HUES6 (cell line): ENCODE results near the gene RGS3.

Source experiments
- H3K27ac ChIP-seq: 2 replicates; pipeline ENCODE4 v1.7.0; 2013; ENCODE audit warnings: low read depth, mild to moderate bottlenecking, low read length, inconsistent platforms
- H3K27me3 ChIP-seq: 2 replicates; pipeline ENCODE4 v1.6.1; 2013; ENCODE audit warnings: low read length; ENCODE audit not compliant: control insufficient read depth, insufficient read depth
- H3K36me3 ChIP-seq: 2 replicates; pipeline ENCODE4 v1.6.1; 2013; ENCODE audit warnings: low read length; ENCODE audit not compliant: control insufficient read depth, insufficient read depth
- H3K4me1 ChIP-seq: 2 replicates; pipeline ENCODE4 v1.6.1; 2013; ENCODE audit warnings: low read length; ENCODE audit not compliant: control insufficient read depth, insufficient read depth
- H3K4me3 ChIP-seq: 2 replicates; pipeline ENCODE4 v1.5.1; 2013; ENCODE audit warnings: low read depth, low read length
- H3K9ac ChIP-seq: one replicate; pipeline ENCODE4 v1.6.1; 2013; ENCODE audit warnings: mild to moderate bottlenecking, low read length
- H3K9me3 ChIP-seq: 2 replicates; pipeline ENCODE4 v1.6.1; 2013; ENCODE audit warnings: low read depth, low read length; ENCODE audit not compliant: control insufficient read depth, insufficient read depth

The RGS3 gene

DNA sequence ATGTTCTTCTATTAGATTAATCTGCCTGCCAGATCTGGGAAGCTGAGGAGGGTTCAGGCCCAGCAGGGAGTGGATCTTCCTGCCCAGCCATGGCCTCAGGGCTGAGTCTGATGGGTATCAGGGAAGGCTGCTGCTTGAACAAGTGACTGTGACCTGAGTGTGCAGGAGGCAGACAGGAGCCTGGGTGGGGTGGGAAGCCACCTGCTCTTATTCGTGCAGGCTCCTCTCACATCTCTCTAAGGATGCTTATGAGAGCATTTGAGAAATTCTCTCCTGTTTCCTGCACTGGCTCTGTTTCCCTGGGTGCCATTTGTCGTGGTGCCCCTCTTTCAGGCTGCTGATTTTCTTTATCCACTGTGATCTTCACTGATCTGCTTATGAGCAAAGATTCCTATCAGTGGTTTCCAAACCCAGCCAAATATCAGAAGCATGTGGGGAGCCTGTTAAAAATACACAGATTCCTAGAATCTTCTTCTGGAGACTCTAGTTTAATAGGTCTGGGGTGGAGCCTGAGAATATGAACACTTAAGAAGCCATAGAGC lies 2.1 kb downstream of the RGS3 start:
- H3K27me3 ChIP-seq = peaks cover 42% of the 10 kb centered on the region
- H3K9ac ChIP-seq = no peak overlapping the region
- no peak overlapping the region for H3K27ac ChIP-seq
- H3K9me3 ChIP-seq = no peaks in the 10 kb centered on the region
- H3K4me3 ChIP-seq = no peak overlapping the region
- peaks cover 18% of the 10 kb centered on the region for H3K4me1 ChIP-seq
- no peaks in the 10 kb centered on the region for H3K36me3 ChIP-seq

DNA sequence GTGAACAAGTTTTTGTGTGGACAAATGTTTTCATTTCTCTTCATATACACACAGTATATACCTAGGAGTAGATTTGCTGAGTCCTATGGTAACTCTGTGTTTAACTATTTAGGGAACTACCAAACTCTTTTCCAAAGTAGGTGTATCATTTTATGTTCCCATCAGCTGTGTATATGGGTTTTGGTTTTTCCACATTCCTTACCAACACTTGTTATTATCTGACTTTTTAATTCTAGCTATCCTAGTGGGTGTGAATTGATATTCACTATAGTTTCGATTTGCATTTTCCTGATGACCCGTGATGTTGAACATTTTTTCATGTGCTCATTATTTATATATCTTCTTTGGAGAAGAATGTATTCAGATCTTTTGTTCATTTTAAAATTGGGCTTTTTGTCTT lies 3.7 kb downstream of the RGS3 start:
- Histone ChIP-seq H3K9me3 (no peaks in the 10 kb centered on the region), H3K27ac (no peak overlapping the region), H3K9ac (no peak overlapping the region), H3K27me3 (peaks cover 29% of the 10 kb centered on the region), H3K4me1 (peaks cover 26% of the 10 kb centered on the region), H3K4me3 (no peak overlapping the region), H3K36me3 (no peaks in the 10 kb centered on the region)

DNA sequence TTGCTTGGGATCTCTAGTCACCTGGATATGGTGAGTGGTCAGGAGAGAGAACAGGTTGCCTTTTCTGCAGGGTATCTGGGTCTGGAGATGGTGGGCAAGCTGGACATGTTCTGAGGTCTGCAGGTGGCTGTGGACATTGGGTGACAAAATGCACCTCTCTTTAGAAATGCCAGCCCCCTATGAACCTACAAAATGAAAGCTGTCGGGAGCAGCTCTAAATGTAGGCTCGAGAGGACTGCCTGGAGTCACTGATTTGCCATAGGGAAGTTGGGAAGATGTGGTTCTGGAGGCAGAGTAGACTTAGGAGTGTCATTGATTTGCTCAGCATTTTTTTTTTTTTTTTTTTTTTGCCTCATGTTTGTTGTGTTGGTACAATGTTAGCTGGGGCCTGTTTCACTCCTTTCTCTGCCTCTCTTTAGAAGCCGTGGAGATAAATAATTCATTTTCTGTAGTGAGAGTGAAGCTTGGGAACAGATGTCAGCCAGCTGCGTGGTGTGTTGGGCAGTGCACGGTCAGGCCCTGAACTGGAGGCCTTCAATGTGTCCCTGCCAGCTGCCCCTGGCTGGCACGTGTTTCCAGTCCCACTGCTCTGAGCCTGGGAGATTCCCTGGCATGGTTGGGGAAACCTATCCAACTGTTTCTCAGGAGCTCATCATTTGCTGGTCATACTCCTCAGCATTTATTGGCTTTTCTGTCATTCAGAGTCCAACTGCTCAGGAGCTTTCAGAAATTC lies 5.4 kb downstream of the RGS3 start:
- H3K9me3 ChIP-seq = no peaks in the 10 kb centered on the region
- H3K36me3 ChIP-seq = no peaks in the 10 kb centered on the region
- no peak overlapping the region for H3K27ac ChIP-seq
- H3K4me1 ChIP-seq = peaks cover 16% of the 10 kb centered on the region
- peaks cover 12% of the 10 kb centered on the region for H3K27me3 ChIP-seq
- H3K9ac ChIP-seq = no peak overlapping the region
- H3K4me3 ChIP-seq = no peak overlapping the region

DNA sequence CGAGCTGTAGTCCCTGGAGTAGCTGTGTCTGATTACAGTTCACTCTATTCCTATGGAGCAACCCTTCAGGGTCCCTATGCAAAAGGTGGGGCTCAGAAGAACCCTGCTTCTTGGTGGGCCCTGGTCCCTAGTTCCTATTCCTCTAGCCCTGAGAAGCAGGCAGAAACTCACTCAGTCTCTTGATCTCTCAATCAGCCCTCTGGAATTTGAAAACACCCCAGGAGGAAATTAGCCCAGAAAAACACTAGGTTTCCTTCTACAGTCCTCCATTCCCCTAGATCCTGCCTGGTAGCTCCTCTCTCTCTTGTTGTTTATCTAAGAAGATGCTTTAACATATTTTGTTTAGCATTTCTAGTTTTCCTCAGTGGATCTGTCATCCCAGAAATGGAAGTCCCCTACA lies 7.6 kb downstream of the RGS3 start:
- no peak overlapping the region for H3K9ac ChIP-seq
- no peaks in the 10 kb centered on the region for H3K36me3 ChIP-seq
- H3K9me3 ChIP-seq = no peaks in the 10 kb centered on the region
- no peaks in the 10 kb centered on the region for H3K27me3 ChIP-seq
- H3K4me3 ChIP-seq = no peak overlapping the region
- H3K4me1 ChIP-seq = peaks cover 9% of the 10 kb centered on the region; the same call in 1 of the 2 replicates
- no peak overlapping the region for H3K27ac ChIP-seq

DNA sequence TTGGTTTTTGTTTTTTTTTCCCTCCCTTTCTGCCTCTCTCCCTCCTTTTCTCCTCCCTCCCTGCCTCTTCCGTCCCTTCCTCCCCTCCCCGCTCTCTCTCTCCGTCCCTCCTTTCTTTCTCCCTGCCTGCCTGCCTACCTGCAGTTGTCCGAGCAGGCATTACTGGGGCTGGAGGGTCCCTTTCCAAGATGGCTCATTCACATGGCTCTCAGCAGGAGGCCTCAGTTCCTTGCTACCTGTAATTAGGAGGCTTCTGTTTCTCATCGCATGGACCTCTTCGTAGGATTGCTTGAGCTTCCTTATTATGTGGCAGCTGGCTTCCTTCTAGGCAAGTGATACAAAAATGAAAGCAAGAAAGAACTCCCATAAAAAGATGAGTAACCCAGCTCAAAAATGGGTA lies 8.0 kb downstream of the RGS3 start:
- H3K27ac ChIP-seq = no peak overlapping the region
- H3K4me1 ChIP-seq = peaks cover 9% of the 10 kb centered on the region; the same call in 1 of the 2 replicates
- H3K36me3 ChIP-seq = no peaks in the 10 kb centered on the region
- no peaks in the 10 kb centered on the region for H3K9me3 ChIP-seq
- H3K9ac ChIP-seq = no peak overlapping the region
- H3K27me3 ChIP-seq = no peaks in the 10 kb centered on the region
- H3K4me3 ChIP-seq = no peak overlapping the region

DNA sequence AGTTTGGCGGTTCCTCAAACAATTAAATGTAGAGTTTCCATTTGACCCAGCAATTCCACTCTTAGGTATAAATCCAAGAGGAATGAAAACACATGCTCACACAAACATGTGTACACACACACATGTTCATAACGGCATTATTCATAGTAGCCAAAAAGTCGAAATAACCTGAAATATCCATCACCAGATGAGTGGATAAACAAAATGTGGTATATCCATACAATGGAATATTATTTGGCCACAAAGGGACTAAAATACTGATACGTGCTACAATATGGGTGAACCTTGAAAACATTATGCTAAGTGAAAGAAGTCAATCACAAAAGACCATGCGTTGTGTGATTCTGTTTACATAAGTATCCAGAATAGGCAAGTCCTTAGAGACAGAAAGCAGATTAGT lies 8.7 kb downstream of the RGS3 start:
- Histone ChIP-seq H3K9ac (no peak overlapping the region), H3K27ac (no peak overlapping the region), H3K36me3 (no peaks in the 10 kb centered on the region), H3K4me1 (peaks cover 9% of the 10 kb centered on the region; the same call in 1 of the 2 replicates), H3K4me3 (no peak overlapping the region), H3K27me3 (no peaks in the 10 kb centered on the region), H3K9me3 (no peaks in the 10 kb centered on the region)

DNA sequence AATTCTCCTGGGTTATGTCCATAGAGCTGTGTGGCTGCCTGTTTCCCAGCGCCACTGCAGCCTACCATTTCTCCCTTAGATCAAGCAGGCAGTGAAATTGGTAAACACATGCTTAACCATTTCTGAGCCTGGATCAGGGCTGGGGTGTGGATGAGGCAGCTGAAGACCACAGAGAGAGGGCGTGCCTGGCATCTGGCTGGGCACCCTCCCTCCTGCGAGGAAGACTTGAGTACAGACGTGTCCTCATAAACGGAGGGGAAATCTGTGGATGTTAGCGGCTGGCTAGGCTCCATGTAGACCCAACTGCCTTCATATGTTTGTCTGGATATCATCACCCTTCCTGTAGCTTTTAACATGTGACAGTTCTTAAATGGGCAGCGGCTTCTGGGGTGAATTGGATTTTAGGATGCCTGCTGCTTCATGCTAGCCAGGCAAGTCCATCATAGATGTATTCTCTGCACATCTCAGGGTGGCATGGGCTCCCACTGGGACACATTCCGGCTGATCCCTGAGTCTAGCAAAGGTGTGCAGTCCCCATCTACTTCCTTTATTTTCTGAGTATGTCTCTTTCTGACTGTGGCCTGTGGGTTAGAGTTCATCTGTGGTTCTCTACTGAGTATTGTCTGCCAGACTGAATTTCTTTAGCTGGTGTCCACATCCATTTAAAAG lies 11.0 kb downstream of the RGS3 start:
- H3K27ac ChIP-seq = no peak overlapping the region
- H3K36me3 ChIP-seq = no peaks in the 10 kb centered on the region
- no peaks in the 10 kb centered on the region for H3K9me3 ChIP-seq
- no peak overlapping the region for H3K9ac ChIP-seq
- no peak overlapping the region for H3K4me3 ChIP-seq
- peaks cover 20% of the 10 kb centered on the region; the same call in 1 of the 2 replicates for H3K4me1 ChIP-seq
- H3K27me3 ChIP-seq = no peaks in the 10 kb centered on the region

DNA sequence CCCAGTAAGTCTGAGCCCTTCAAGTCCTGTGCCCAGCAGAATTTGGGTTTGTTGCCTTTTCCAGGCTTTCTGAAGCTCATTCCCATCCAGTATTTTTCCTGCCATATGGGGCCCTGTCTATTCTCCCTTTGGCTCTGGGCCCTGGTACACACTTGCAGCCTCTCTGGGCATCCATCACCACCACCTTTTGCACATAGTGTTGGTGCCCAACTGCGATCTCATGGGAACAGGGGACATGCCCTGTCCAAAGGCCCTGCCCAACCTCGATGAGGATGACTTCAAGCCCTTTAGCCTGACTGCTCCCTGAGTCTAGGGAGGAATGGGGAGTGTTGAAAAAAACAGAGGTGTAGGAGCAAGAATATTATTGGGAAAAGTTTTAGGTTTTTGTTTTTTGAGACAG lies 11.5 kb downstream of the RGS3 start:
- Histone ChIP-seq H3K27me3 (no peaks in the 10 kb centered on the region), H3K9me3 (no peaks in the 10 kb centered on the region), H3K4me1 (peaks cover 20% of the 10 kb centered on the region; the same call in 1 of the 2 replicates), H3K9ac (no peak overlapping the region), H3K27ac (no peak overlapping the region), H3K36me3 (no peaks in the 10 kb centered on the region), H3K4me3 (no peak overlapping the region)

DNA sequence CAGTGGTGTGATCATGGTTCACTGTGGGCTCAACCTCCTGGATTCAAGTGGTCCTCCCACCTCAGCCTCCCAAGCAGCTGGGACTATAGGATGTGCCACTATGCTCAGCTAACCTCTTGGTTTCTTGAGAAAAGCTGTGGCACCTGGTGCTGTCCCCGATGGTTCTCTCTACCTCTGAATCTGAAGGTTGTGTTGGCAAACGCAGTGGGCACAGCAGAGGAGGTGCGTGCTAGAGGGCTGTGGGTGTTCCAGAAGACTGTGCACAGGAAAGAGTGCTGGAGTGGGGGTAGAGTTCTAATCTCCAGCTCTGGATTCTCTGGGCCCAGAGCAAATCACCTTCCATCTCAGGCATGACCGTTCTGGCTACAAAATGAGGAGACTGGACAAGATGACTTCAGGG lies 12.5 kb downstream of the RGS3 start:
- H3K9ac ChIP-seq = no peak overlapping the region
- no peaks in the 10 kb centered on the region for H3K9me3 ChIP-seq
- H3K4me3 ChIP-seq = no peak overlapping the region
- H3K36me3 ChIP-seq = no peaks in the 10 kb centered on the region
- H3K27ac ChIP-seq = no peak overlapping the region
- no peaks in the 10 kb centered on the region for H3K27me3 ChIP-seq
- H3K4me1 ChIP-seq = peaks cover 18% of the 10 kb centered on the region; the same call in 1 of the 2 replicates

DNA sequence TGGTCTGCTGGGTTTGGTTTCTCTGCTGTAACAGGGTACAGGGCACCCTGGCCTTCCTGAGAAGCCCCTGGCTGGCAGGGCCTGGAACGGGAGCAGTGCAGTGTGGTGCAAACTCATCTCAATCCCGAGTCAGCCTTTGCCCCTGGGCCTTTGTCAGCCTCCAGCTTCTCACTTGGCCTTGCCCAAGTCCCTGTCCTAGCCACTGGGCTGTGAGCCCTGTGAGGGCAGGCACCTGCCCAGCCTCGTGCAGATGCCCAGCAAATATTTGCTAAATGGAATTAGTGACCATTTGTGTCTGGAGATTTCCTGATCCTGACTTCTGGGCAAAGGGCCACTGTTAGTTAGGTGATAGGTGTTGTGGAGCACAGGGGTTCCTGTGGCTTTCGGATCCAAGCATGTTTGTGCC lies 13.0 kb downstream of the RGS3 start:
- H3K4me3 ChIP-seq = no peak overlapping the region
- no peaks in the 10 kb centered on the region for H3K36me3 ChIP-seq
- H3K9me3 ChIP-seq = no peaks in the 10 kb centered on the region
- H3K27ac ChIP-seq = no peak overlapping the region
- no peak overlapping the region for H3K9ac ChIP-seq
- no peaks in the 10 kb centered on the region for H3K27me3 ChIP-seq
- H3K4me1 ChIP-seq = peaks cover 13% of the 10 kb centered on the region; the same call in 1 of the 2 replicates

DNA sequence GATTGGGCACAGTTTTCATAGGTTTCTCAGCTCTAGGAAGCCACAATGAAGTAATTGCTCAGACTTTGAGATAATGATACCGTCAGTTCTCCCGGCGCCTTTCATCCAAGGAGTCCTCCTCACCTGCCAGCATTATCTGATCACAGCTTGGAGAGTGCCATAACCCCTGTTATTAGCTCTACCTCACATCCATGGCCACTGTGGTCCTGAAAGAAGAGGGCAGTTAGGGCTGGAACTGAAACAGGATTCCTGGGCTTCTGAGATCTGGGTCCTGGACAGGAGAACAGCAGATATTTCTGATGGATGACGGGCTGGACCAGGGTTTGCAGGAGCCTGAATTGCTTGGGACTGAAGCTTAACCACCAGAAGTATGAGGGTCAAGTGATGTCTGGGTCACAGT lies 13.5 kb downstream of the RGS3 start:
- no peaks in the 10 kb centered on the region for H3K27me3 ChIP-seq
- no peak overlapping the region for H3K4me3 ChIP-seq
- no peaks in the 10 kb centered on the region for H3K9me3 ChIP-seq
- no peaks in the 10 kb centered on the region for H3K36me3 ChIP-seq
- no peak overlapping the region for H3K27ac ChIP-seq
- H3K9ac ChIP-seq = no peak overlapping the region
- H3K4me1 ChIP-seq = peaks cover 11% of the 10 kb centered on the region; the same call in 1 of the 2 replicates
